ENCODE measurements around the gene RIMOC1. TPM values are rescaled to one million over a fixed set of nuclear protein-coding genes. Genes with fewer than 3 reads are reported as not detected.
"Not testable (repeated sequence)": the region's sequence is repeated elsewhere in the genome, so short reads cannot be mapped to it uniquely, and the experiment has no call there.

The RIMOC1 gene
- total and polyA plus RNA-seq, 10 of the 15 experiments (the other 5 are each of a cell fraction or from before 2014, with no cell fraction given): 3.9 to 33.1 (median 16.0) TPM

DNA sequence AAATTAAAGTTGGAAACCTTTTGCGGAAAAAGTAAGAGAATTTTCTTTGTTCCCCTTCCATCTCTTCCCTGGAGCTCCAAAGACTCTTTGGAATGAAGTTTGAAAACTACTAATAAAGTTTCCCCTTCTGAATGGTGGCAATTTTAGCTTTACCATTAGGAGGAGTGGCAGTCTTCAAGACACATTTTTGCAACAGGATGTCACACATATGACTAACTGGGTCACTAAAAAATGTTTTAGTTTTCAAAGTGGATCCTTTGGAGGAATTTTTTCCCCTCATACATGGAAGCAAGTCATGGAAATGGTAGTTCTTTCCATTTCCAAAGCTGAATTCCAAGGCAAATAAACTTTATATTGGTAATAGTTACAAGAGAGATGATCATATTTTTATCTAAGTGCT is 36.5 kb downstream of the RIMOC1 start:
- RAD21 ChIA-PET (ENCODE audit: unreplicated experiment): no interaction called here
- H3K4me3 ChIP-seq: no peak overlapping the region
- H3K27ac ChIP-seq (ENCODE audit: control insufficient read depth, insufficient read depth): no peak overlapping the region
- H2AFZ ChIP-seq (ENCODE audit: control insufficient read depth, low read depth, low read length): no peak overlapping the region
- H3K4me2 ChIP-seq (ENCODE audit: control insufficient read depth, insufficient read depth): no peak overlapping the region
- CTCF ChIA-PET: interaction anchor here (1.1 kb wide), 1 partner anchor 10 kb away, joined by 3 read pairs; no protein-coding TSS in a partner anchor
- POLR2A ChIA-PET: no interaction called here
- in situ Hi-C loops (cut with MboI) (no loop called here), intact Hi-C loops (cut with micrococcal nuclease; ENCODE audit: unreplicated experiment) (no loop called here)
- FAIRE-seq (no peak), DNase-seq (ENCODE audit: low read depth, low spot score) (no peak), ATAC-seq (no peak)
- BruUV-seq (replicated peaks): no TSS peak
- no peaks in the 10 kb centered on the region for H3K36me3 ChIP-seq (ENCODE audit: control insufficient read depth in 2 of 2, insufficient read depth in 2 of 2, low read length in 1 of 2)
- H3K79me2 ChIP-seq (ENCODE audit: control insufficient read depth, insufficient read depth, low read length): no peaks in the 10 kb centered on the region
- H3K27me3 ChIP-seq (replicated peaks in 1 of 2; ENCODE audit: control insufficient read depth in 2 of 2, insufficient read depth in 2 of 2, low read length in 1 of 2): no peaks in the 10 kb centered on the region
- H3K9ac ChIP-seq (ENCODE audit: control insufficient read depth, insufficient read depth, low read length): no peak overlapping the region
- H3K9me3 ChIP-seq (replicated peaks; ENCODE audit: control insufficient read depth, insufficient read depth, low read length): no peaks in the 10 kb centered on the region
- TF ChIP-seq, protein P1, sequence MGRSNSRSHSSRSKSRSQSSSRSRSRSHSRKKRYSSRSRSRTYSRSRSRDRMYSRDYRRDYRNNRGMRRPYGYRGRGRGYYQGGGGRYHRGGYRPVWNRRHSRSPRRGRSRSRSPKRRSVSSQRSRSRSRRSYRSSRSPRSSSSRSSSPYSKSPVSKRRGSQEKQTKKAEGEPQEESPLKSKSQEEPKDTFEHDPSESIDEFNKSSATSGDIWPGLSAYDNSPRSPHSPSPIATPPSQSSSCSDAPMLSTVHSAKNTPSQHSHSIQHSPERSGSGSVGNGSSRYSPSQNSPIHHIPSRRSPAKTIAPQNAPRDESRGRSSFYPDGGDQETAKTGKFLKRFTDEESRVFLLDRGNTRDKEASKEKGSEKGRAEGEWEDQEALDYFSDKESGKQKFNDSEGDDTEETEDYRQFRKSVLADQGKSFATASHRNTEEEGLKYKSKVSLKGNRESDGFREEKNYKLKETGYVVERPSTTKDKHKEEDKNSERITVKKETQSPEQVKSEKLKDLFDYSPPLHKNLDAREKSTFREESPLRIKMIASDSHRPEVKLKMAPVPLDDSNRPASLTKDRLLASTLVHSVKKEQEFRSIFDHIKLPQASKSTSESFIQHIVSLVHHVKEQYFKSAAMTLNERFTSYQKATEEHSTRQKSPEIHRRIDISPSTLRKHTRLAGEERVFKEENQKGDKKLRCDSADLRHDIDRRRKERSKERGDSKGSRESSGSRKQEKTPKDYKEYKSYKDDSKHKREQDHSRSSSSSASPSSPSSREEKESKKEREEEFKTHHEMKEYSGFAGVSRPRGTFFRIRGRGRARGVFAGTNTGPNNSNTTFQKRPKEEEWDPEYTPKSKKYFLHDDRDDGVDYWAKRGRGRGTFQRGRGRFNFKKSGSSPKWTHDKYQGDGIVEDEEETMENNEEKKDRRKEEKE (IDR thresholded peaks at IDR 0.05): no peak
- TF ChIP-seq CBFB (IDR thresholded peaks at IDR 0.05; ENCODE audit: low read depth) (no peak), EGR1 (IDR thresholded peaks at IDR 0.05; ENCODE audit: borderline replicate concordance in 1 of 2, low read depth in 2 of 2, low read length in 2 of 2) (no peak), NFYA (IDR thresholded peaks at IDR 0.05; ENCODE audit: borderline replicate concordance, low read depth, low read length) (no peak), MXI1 (IDR thresholded peaks at IDR 0.05; ENCODE audit: low read depth, low read length) (no peak), RB1 (IDR thresholded peaks at IDR 0.05; ENCODE audit: borderline replicate concordance) (no peak), FOXM1 (IDR thresholded peaks at IDR 0.05; ENCODE audit: low read depth, low read length) (no peak), NFXL1 (IDR thresholded peaks at IDR 0.05; ENCODE audit: borderline replicate concordance) (no peak), CREM (IDR thresholded peaks at IDR 0.05; ENCODE audit: low read depth) (no peak), TCF12 (IDR thresholded peaks at IDR 0.05; ENCODE audit: low read depth, low read length) (no peak), ZSCAN29 (IDR thresholded peaks at IDR 0.05) (no peak)
- TF ChIP-seq, protein P2, sequence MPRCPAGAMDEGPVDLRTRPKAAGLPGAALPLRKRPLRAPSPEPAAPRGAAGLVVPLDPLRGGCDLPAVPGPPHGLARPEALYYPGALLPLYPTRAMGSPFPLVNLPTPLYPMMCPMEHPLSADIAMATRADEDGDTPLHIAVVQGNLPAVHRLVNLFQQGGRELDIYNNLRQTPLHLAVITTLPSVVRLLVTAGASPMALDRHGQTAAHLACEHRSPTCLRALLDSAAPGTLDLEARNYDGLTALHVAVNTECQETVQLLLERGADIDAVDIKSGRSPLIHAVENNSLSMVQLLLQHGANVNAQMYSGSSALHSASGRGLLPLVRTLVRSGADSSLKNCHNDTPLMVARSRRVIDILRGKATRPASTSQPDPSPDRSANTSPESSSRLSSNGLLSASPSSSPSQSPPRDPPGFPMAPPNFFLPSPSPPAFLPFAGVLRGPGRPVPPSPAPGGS (IDR thresholded peaks at IDR 0.05; ENCODE audit: borderline replicate concordance, insufficient read depth, low read depth, low read length, poor library complexity, severe bottlenecking): no peak
- WGBS (ENCODE audit: insufficient coverage, insufficient replicate concordance, low lambda C conversion rate, missing lambda C conversion rate): 100% methylated on average over 1 of the region's 1 CpG
- H3K4me1 ChIP-seq (ENCODE audit: control insufficient read depth, insufficient read depth, low read length): no peaks in the 10 kb centered on the region
- no peaks in the 10 kb centered on the region for H4K20me1 ChIP-seq (ENCODE audit: control insufficient read depth, insufficient read depth)
- SMC1A ChIA-PET (ENCODE audit: uncharacterized antibody, unreplicated experiment): interaction anchor here (1.7 kb wide), 1 partner anchor 84 kb away, joined by 6 read pairs; no protein-coding TSS in a partner anchor

DNA sequence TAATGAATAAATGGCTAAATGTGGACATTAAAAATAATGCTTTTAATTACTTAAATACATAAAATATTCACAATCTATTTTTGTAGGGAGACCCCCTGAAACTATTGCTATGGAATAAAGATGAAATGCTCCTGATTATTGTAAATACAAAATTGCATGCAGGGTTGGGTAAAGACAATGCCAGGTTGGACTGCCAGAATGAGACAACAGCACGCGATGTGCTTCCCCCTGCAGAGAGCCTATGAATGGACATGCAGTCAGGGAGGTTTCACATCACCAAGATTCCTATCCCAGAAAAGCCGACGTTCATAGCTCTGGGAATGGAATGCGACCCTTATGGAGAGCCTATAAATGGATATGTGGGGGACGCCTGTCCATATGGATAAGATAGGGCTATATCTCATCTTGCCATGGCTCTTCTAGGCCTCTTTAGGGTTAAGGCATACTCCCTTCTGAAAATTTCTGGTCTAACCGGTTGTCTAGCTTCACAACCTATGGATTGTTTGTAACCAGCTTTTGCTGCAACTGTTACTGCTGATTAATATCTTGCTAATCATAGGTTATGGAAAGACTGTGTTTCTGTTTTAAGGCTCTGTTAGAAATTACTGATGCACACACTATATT is 41.3 kb downstream of the RIMOC1 start:
- H3K9ac ChIP-seq (ENCODE audit: control insufficient read depth, insufficient read depth, low read length); POLR2A ChIA-PET; H2AFZ ChIP-seq (ENCODE audit: control insufficient read depth, low read depth, low read length); H3K9me3 ChIP-seq (replicated peaks; ENCODE audit: control insufficient read depth, insufficient read depth, low read length); H3K4me3 ChIP-seq; H4K20me1 ChIP-seq (ENCODE audit: control insufficient read depth, insufficient read depth); H3K4me1 ChIP-seq (ENCODE audit: control insufficient read depth, insufficient read depth, low read length); DNase-seq (ENCODE audit: low read depth, low spot score); H3K79me2 ChIP-seq (ENCODE audit: control insufficient read depth, insufficient read depth, low read length); H3K4me2 ChIP-seq (ENCODE audit: control insufficient read depth, insufficient read depth); intact Hi-C loops (cut with micrococcal nuclease; ENCODE audit: unreplicated experiment); H3K36me3 ChIP-seq (ENCODE audit: control insufficient read depth in 2 of 2, insufficient read depth in 2 of 2, low read length in 1 of 2); FAIRE-seq; ATAC-seq; RAD21 ChIA-PET (ENCODE audit: unreplicated experiment); H3K27ac ChIP-seq (ENCODE audit: control insufficient read depth, insufficient read depth); CTCF ChIA-PET; H3K27me3 ChIP-seq (replicated peaks in 1 of 2; ENCODE audit: control insufficient read depth in 2 of 2, insufficient read depth in 2 of 2, low read length in 1 of 2); in situ Hi-C loops (cut with MboI); BruUV-seq (replicated peaks); SMC1A ChIA-PET (ENCODE audit: uncharacterized antibody, unreplicated experiment): not testable (repeated sequence)
- 96% methylated on average over 7 of the region's 7 CpGs for WGBS (ENCODE audit: insufficient coverage, insufficient replicate concordance, low lambda C conversion rate, missing lambda C conversion rate)
